DMS153 treated with DMSO at 0.1 percent for 48 hours (cell line): ENCODE measurements around the gene SLC24A4.
"Not testable (repeated sequence)": the region's sequence is repeated elsewhere in the genome, so short reads cannot be mapped to it uniquely, and the experiment has no call there.

Experiments used
- DNase-seq: peaks from one replicate; lab custom pipeline; 2025; ENCODE audit not compliant: unreplicated experiment; lab: John Stamatoyannopoulos, UW

SLC24A4 gene

DNA sequence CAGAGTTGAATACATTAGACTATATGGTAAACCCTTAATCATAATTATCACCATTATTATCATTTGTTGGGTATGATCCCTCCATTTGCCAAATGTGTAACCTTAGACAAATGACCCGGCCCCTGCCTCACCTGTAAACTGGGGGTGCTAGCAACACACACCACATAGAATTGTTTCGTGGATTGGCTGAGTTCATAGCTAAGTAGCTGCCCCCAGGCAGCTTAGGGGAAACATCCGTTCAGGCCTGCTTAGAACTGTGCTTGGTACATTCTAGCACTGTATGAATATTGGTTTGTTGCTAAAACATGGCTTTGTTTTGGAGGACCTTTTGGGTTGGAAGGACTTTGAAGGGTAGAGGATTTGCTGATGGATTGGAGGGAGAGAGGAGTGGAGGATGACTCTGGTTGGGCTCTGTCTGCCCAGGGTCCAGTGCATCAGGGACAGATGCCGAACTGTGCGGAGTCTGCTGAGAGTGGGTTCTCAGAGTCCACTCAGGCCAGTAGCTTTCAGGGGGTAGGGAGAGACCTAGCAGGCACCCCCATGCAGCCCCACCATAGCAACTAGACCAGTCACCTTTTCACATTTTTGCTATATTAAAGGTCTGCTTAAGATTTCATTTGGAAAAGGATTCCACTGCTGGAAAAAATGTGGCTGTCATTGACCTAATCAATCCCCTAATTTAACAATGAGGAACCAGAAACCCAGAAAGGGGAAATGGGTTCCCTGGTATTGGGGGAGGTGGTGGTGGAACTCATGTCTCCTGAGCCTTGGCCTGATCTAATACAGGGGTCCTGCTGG is 192.8 kb downstream of the SLC24A4 start:
- no peak for DNase-seq

- DNase-seq = no peak
Measured at GRCh38 chr14:92516344-92516965, 193.5 kb downstream of the SLC24A4 start.

- no peak for DNase-seq
Measured at GRCh38 chr14:92516966-92517506, 194.1 kb downstream of the SLC24A4 start.

DNA sequence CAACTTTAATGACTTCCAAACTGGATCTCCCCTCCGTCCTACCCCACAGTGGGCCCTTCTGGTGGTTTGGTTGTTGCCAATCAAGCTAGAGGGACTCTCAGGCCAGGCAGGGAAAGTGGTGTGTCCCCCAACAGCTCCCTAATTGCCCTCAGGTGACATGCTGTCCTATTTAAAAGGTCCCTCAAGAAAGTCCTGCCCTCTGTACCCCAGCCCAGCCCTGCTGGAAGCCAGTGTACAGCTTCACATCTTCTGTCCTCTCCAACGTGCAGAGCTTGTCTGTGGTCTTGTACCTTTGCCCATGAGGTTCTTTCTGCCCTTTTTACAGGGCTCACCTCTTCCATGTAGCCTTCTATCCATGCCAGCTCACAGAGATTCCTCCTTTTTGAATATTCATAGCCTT is 194.8 kb downstream of the SLC24A4 start:
- DNase-seq = no peak

DNA sequence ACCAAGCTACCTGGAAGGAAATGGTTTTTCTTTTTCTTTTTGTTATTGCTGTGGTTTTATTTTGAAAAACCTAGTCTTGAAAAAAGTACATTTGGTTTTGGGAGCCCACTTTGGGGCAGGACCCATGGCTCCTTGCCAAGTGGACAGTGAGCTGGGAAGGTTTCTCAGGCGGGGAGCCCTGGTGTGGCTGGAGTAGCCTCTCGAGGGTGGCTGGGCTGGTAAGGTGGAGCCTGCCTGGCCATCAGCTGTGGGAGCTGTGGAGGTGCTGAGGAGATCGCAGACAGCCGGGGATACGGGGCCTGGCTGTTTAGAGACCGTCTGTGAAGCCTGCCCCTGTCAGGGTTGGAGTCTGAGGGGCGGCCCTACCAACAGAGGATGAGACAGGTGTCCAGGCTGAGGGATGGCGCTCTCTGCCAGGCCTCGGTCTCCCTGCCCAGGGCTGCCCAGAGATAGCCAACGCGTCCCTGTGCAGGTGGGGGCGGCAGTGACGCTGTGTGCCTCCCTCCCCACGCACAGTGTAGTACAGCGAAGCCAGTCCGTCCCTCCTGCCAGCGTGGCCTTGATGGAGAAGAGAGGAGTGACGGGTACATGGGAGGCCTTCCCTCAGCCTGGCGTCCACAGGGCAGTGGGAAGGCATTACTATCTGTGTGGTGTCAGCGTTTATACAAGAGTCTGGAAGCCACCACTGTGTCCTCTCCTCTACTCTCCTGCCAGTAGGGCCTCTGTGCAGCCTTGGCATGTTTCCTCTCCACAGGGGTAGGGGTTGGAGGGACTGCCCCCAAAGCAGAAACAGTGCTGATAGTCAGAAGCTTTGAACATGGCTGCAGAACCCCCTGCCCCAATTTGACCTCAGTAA is 196.5 kb downstream of the SLC24A4 start:
- no peak for DNase-seq

- DNase-seq = no peak
Measured at GRCh38 chr14:92520102-92521057, 197.4 kb downstream of the SLC24A4 start.

GRCh38 chr14:92521058-92521415 is 198.1 kb downstream of the SLC24A4 start:
- no peak for DNase-seq

DNA sequence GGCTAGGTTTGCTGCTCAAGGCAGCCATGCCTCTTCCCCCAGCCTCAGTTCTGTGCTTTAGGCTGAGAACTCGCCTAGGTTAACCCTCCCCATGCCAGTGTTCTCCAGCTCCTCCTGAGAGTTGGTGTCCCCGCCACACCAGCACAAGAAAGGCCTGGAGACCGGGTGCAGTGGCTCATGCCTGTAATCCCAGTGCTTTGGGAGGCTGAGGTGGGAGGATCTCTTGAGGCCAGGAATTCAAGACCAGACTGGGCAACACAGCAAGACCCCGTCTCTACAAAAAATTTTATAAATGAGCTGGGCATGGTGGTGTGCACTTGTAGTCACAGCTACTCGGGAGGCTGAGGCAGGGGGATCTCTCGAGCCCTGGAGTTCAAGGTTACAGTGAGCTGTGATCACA is 200.8 kb downstream of the SLC24A4 start:
- DNase-seq = no peak

GRCh38 chr14:92524602-92525185 is 201.7 kb downstream of the SLC24A4 start:
- no peak for DNase-seq

DNA sequence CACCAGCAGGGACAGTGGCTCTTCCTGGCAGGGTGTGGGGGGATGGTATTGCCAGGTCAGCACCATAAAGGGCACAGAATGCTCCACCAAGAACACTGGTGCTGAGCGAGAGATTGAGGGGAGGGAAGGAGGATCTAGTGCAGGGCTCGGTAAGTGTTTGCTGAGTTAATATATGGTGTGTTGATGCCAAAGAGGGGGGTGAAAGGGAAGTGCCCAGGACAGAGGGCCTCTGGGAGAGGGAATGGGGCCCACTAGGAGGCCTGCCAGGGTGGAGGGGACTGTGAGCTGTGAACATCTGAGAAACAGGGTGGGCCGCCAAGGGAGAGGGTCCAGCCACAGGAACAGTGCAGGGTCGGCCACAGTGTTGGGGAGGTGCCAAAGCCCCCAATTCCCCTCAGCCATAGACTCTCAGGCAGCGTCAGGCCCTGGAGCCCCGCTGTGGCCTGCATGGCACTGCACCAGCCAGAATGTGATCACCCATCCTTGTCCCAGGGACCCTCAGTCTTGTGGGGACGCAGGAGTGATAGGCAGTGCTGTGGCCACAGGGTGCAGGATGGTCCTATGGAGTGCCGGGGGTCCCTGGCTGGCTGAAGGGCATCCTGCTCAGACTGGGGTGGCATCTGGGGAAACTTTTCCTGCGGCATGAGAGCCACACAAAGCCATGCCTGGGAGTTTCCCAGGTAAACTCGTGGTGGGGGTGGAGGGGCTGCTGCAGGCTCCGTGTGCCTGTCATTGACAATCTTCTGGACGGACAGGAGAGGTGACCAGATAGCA is 202.5 kb downstream of the SLC24A4 start:
- DNase-seq = no peak

DNA sequence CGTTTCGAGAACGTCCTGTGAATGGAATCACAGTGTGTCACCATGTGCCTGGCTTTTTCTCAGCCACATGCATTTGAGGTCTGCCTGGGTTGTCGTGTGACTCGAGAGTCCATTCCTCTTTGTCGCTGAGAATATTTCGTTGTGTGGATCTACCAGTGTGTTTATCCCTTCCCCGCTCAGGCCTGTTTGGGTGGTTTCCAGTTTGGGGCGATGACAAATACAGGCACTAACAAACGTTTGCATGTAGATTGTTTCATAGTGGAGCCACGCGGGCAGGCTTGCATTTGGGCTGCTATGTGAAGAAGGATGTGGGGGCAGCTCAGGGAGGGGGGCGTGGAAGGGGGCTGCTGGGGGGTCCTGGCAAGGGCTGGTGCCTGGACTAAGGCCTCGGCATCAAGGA is 204.8 kb downstream of the SLC24A4 start:
- no peak for DNase-seq

GRCh38 chr14:92528486-92529100 is 205.6 kb downstream of the SLC24A4 start:
- DNase-seq = no peak

DNA sequence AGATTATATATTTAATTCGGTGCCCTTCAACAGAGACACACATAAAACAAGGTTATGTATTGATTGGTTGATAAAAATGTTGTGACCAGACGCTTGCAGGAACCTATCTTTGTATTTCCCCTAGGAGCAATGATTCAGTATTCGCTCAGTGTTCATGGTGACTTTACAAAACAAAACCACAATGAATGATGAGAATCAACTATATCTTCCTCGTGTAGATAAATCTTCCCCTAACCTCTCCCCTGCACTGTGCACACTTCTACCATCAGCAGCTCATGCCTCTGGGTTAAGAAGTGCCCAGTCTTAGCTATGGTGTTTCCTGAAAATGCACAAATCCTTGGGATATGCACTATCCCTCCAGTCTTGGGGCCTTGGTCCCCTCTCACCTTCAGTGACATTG is 206.9 kb downstream of the SLC24A4 start:
- DNase-seq = no peak

GRCh38 chr14:92531106-92531873 is 208.3 kb downstream of the SLC24A4 start:
- DNase-seq = no peak

- DNase-seq = no peak
Measured at GRCh38 chr14:92532490-92533163, 209.7 kb downstream of the SLC24A4 start.

GRCh38 chr14:92534932-92535643 is 212.1 kb downstream of the SLC24A4 start:
- no peak for DNase-seq

DNA sequence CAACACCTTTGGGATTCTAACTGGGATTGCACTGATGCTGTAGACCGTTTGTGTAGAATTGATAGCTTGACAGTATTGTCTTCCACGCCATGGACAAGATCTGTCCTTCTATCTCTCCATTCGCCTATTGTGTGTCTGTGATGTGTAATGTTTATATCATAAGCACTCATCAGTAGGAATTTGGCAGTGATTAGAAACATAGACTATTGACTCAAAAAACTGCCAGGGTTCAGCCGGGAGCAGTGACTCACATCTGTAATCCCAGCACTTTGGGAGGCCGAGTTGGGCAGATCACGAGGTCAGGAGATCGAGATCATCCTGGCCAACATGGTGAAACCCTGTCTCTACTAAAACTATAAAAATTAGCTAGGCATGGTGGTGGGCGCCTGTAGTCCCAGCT is 213.3 kb downstream of the SLC24A4 start:
- not testable (repeated sequence) for DNase-seq
